NOMO-1 (cell line): Measurements from ENCODE around the gene TPI1.

Source experiments
- DNase-seq, 2 experiments: peaks; one replicate each; lab custom pipeline; 2025; ENCODE audit not compliant: unreplicated experiment in 2 of 2; lab: John Stamatoyannopoulos, UW

TPI1 gene

DNA sequence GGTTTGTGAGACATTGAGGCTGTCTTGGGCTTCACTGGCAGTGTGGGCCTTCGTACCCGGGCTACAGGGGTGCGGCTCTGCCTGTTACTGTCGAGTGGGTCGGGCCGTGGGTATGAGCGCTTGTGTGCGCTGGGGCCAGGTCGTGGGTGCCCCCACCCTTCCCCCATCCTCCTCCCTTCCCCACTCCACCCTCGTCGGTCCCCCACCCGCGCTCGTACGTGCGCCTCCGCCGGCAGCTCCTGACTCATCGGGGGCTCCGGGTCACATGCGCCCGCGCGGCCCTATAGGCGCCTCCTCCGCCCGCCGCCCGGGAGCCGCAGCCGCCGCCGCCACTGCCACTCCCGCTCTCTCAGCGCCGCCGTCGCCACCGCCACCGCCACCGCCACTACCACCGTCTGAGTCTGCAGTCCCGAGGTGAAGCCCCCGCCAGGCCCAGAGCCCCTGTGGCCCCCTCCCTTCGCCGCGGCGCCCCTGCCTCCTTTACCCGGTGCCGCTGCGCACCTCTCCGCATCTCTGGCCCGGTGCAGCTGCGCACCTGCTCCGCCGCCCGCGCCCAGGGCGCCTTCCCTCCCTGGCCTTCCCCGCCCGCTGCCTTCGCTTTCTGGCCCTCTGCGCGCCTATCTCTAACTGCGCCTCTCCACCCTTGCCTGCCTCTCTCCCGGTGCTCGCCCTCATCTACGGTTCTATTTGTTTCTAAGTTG lies 47.1 kb downstream of the TPI1 start, which contains the start of gene ENO2:
Gene ENO2 (plus strand): TSS at position 335 of the 701 bp plus-strand sequence. CDS start 1,253 bp downstream, outside the sequence.
- peak; percentile 33 to 44 for DNase-seq

DNA sequence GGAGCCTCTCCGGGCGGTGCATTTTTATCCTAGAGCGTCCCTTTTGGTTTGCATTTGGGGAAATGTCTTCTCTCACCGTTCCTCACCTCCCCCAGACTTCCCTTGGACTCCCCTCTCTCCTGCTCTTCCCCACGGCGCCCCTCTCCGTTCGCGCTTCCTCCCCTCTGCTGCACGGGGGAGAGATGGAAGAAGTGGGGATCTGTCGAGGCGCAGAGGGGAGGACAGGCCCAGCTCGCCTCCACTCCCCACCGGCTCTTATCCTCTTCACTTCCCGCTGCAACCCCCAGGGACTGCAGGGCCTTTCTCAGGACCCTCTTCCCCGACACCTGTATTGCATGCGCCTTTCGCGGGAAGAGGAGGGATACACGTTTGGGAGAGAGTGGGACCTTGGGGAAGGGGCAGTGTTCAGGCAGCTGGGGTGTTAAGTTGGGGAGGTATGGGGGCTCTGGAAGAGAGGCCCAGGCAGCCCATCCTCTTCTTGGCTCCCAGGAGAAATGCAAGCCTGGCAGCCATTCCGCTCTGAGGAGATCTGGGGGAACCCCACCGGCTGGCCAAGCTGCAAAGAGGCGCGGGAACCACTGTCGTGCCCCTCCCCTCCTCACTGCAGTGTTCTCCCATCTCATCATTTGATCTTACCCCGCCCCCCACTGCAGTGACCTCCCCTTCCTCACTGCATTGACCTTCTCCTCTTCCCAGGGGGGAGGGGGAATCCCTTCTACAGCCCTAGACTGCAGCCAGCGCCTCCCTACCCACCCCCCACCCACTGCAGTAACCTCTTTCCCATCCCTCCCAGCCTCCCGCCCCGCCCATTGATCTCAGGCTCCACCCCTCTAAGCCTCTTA lies 47.8 kb downstream of the TPI1 start:
- no peak for DNase-seq

DNA sequence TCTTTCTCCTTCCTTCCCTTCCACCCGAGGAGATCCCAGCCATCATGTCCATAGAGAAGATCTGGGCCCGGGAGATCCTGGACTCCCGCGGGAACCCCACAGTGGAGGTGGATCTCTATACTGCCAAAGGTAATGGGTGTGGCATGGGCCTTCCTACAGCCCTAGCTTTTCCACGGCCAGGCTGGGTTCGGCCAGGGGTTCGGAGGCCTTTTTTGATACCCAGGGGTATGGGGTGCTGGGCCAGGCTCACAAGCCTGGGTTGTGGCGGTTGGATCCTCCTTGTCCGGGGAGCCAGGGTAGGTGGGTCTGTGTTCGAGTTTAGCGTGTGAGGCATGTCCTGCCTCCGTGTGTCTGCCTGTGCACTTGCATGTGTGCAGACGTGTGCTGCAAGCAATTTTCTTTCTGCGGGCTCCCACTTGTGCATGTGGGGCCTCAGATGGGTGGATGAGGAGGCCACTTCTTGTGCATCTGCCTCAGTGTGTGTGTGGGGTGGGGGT lies 48.5 kb downstream of the TPI1 start:
- DNase-seq = no peak

DNA sequence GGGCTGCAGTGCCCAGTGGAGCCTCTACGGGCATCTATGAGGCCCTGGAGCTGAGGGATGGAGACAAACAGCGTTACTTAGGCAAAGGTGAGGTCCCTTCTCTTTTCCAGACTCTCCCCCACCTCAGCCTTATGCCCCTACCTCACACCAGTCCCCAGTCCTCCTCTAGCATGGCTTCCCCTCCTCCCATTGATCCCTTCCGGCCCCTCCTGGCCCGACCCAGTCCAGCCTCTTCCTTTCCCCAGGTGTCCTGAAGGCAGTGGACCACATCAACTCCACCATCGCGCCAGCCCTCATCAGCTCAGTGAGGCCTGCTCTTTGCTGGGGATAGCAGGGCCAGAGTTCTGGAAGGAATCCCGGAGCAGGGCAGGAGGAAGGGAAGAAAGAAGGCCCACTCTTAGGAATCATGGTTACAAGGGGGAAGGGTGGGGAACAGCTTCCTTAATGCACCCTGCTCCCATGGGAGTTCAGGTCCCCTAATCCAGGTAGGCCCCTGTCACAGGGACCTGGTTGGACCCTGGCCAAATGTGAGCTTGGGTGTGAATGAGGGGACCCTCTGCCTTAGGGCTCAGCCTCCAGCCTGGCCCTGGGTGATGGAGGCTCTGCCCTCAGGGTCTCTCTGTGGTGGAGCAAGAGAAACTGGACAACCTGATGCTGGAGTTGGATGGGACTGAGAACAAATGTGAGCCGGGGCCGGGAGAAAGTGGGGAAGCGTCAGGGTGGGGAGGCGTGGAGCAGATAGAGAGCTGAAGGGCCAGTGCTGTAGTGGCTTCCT lies 49.3 kb downstream of the TPI1 start:
- DNase-seq = no peak

DNA sequence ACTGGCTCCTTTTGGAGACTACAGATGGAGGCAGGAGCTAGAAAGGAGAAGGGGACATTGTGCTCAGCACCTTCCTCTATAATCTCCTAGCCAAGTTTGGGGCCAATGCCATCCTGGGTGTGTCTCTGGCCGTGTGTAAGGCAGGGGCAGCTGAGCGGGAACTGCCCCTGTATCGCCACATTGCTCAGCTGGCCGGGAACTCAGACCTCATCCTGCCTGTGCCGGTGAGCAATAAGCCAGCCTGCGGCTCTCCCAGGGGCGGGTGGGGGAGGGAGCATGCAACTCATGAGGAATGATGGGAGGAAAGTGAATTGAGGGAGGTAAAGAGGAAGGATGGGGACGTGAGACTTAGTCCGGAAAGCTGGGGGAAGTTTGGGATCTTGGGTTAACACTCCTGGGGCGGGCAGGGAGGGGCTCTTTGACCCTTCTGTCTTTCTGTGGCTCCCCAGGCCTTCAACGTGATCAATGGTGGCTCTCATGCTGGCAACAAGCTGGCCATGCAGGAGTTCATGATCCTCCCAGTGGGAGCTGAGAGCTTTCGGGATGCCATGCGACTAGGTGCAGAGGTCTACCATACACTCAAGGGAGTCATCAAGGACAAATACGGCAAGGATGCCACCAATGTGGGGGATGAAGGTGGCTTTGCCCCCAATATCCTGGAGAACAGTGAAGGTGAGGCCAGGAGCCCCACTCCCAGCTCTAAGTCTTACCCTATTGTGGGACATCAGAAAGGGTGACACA lies 50.3 kb downstream of the TPI1 start:
- no peak for DNase-seq

DNA sequence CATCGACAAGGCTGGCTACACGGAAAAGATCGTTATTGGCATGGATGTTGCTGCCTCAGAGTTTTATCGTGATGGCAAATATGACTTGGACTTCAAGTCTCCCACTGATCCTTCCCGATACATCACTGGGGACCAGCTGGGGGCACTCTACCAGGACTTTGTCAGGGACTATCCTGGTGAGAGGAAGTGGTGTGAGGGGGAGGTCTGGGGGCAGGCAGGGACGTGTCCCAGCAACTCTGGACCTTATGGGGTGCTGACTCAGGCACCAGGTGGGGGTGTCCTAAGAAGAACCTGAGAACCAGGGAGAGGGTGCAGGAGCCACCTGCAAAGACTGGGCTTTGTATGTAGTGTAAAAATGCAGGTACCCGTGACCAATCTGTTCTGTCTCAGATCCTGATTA lies 52.3 kb downstream of the TPI1 start:
- DNase-seq = no peak
